ENCODE measurements around the gene UBE2J2. TPM values are rescaled to one million over a fixed set of nuclear protein-coding genes. Genes with fewer than 3 reads are reported as not detected.

UBE2J2 gene
- total RNA-seq, 1 donor from 2014 or later, result 89.9 TPM

DNA sequence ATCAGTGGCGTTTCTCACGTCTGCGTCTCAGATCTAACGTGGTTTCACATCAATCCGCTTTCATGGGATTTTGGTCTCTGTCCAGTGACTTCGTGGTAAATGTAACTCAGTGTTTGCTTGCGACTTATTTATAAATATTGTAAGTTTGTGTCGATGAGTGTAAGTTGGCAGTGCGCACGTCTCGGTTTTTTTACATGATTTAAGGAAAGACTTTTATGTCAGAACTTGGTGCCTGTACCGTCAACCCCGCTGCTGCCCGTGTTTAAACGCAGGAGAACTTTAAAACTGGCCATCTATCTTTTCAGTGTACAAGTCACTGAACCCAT, 40.1 kb downstream of the UBE2J2 start:
- H3K9me3 Mint-ChIP-seq, result no peaks in the 10 kb centered on the region
- intact Hi-C loops (cut with micrococcal nuclease), result loop anchor here (5.0 kb wide), 1 partner anchor 91 kb away; no protein-coding TSS in a partner anchor
- POLR2A ChIA-PET, result no interaction called here
- peaks cover 34% of the 10 kb centered on the region for H3K36me3 Mint-ChIP-seq (ENCODE audit: low read depth)
- TF ChIP-seq, protein P1, sequence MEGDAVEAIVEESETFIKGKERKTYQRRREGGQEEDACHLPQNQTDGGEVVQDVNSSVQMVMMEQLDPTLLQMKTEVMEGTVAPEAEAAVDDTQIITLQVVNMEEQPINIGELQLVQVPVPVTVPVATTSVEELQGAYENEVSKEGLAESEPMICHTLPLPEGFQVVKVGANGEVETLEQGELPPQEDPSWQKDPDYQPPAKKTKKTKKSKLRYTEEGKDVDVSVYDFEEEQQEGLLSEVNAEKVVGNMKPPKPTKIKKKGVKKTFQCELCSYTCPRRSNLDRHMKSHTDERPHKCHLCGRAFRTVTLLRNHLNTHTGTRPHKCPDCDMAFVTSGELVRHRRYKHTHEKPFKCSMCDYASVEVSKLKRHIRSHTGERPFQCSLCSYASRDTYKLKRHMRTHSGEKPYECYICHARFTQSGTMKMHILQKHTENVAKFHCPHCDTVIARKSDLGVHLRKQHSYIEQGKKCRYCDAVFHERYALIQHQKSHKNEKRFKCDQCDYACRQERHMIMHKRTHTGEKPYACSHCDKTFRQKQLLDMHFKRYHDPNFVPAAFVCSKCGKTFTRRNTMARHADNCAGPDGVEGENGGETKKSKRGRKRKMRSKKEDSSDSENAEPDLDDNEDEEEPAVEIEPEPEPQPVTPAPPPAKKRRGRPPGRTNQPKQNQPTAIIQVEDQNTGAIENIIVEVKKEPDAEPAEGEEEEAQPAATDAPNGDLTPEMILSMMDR (IDR thresholded peaks at IDR 0.05), result no peak
- H3K4me1 Mint-ChIP-seq, result peaks cover 48% of the 10 kb centered on the region
- DNase-seq, result no peak
- CTCF ChIA-PET, result no interaction called here
- H3K27ac Mint-ChIP-seq, result peak overlapping the region; percentile 46
- peak overlapping the region; percentile 56 for H3K4me3 Mint-ChIP-seq
- no peaks in the 10 kb centered on the region for H3K27me3 Mint-ChIP-seq
- ATAC-seq (ENCODE audit: low read depth), result no peak

DNA sequence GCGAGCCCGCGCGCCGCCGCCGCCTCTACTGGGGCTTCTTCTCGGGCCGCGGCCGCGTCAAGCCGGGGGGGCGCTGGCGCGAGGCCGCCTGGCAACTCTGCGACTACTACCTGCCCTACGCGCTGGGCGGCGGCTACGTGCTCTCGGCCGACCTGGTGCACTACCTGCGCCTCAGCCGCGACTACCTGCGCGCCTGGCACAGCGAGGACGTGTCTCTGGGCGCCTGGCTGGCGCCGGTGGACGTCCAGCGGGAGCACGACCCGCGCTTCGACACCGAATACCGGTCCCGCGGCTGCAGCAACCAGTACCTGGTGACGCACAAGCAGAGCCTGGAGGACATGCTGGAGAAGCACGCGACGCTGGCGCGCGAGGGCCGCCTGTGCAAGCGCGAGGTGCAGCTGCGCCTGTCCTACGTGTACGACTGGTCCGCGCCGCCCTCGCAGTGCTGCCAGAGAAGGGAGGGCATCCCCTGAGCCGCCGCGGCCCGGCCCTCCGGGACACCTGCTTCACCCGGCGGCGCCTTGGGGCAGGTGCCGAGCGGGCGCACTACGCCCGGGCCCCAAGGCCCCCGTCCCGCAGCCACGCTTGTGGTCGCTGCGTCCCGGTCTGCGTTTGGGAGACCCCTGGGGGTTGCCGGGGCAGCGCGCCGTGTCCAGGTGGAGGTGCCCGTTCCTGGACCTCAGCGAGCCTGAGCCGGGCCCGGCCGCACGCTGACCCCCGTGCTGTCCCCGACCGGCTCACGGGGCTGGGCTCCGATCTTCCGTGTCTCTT, 40.7 kb downstream of the UBE2J2 start:
- no peaks in the 10 kb centered on the region for H3K27me3 Mint-ChIP-seq
- peak overlapping the region; percentile 69 for H3K4me3 Mint-ChIP-seq
- intact Hi-C loops (cut with micrococcal nuclease), result loop anchor here (1.0 to 5.0 kb wide), 3 partner anchors 72 to 117 kb away; partner anchors contain the start of gene C1orf159
- peak overlapping the region; percentile 46 for H3K27ac Mint-ChIP-seq
- POLR2A ChIA-PET, result interaction anchor here (2.2 kb wide), 1 partner anchor 111 kb away, joined by 16 read pairs; no protein-coding TSS in a partner anchor
- ATAC-seq (ENCODE audit: low read depth) (no peak), DNase-seq (no peak)
- CTCF ChIA-PET, result no interaction called here
- TF ChIP-seq, protein P1 (IDR thresholded peaks at IDR 0.05), result no peak
- H3K36me3 Mint-ChIP-seq (ENCODE audit: low read depth), result peaks cover 35% of the 10 kb centered on the region
- no peaks in the 10 kb centered on the region for H3K9me3 Mint-ChIP-seq
- peaks cover 43% of the 10 kb centered on the region for H3K4me1 Mint-ChIP-seq

DNA sequence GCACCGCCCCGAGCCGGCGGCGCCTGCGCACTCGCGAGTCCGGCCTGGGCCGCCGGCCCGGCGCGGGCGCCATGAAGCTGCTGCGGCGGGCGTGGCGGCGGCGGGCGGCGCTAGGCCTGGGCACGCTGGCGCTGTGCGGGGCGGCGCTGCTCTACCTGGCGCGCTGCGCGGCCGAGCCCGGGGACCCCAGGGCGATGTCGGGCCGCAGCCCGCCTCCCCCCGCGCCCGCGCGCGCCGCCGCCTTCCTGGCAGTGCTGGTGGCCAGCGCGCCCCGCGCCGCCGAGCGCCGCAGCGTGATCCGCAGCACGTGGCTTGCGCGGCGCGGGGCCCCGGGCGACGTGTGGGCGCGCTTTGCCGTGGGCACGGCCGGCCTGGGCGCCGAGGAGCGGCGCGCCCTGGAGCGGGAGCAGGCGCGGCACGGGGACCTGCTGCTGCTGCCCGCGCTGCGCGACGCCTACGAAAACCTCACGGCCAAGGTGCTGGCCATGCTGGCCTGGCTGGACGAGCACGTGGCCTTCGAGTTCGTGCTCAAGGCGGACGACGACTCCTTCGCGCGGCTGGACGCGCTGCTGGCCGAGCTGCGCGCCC, 41.4 kb downstream of the UBE2J2 start, which contains the start of gene B3GALT6:
TSS of gene B3GALT6 (plus strand) at position 30 of the 588 bp plus-strand sequence. CDS start at position 72, 42 bp downstream.
- ATAC-seq (ENCODE audit: low read depth), result no peak
- Mint-ChIP-seq H3K27me3 (no peaks in the 10 kb centered on the region), H3K4me3 (peak within 1 kb of the TSS; percentile 92), H3K4me1 (peaks cover 40% of the 10 kb centered on the region), H3K27ac (peak within 1 kb of the TSS; percentile 83), H3K36me3 (ENCODE audit: low read depth) (peaks cover 39% of the 10 kb centered on the region), H3K9me3 (no peaks in the 10 kb centered on the region)
- ChIA-PET CTCF (interaction anchor here (0.6 kb wide), 1 partner anchor 110 kb away, joined by 3 read pairs; no protein-coding TSS in a partner anchor), POLR2A (interaction anchor here (1.4 to 2.2 kb wide), 5 partner anchors 23 to 116 kb away, joined by 5 to 16 read pairs (median 8); partner anchors contain the start of genes C1orf159 and TNFRSF18)
- TF ChIP-seq, protein P1 (IDR thresholded peaks at IDR 0.05), result no peak
- intact Hi-C loops (cut with micrococcal nuclease), result loop anchor here (1.0 to 5.0 kb wide), 3 partner anchors 73 to 116 kb away; partner anchors contain the start of gene C1orf159
- DNase-seq, result no peak

DNA sequence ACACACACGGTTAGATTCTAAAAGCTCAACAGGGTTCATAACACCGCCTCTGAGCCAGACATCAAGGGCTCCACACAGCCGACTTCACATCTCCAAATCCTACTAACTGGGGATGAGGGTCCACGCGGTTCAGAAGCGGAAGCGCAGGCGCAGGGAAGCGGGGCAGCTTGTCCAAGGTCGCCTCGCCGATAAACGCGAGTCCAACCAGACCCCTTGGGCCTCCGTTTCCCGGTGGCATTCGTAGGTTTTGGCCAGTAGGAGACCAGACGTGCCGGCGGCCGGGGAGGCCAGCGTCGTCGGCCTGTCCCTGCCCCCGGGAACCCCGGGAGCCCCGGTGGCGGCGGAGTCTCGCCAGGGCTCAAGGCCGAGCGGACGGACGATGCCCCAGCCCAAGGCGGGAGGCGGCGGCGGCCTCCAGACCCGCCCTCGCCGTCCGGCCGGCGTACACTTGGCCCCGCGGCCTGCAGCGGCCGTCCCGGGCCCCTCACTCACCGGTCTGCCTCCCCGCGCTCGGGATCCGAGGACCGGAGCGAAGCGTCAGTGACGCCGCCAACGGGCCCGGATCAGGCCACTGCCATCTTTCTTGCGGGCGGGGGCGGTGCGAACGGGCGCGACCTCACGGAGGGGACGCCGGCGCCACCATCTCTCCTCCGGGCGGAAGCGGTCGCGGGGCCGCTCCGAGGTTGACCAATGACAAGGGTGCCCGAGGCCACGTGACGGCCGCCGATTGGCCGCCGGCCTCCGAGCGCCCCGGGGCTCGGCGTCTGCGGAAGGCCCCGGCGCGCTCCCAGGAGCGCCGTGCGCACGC, 42.0 kb downstream of the UBE2J2 start, which contains the start of gene SDF4:
TSS of gene SDF4 (minus strand) at position 602 of the 808 bp plus-strand sequence. CDS start 3,229 bp downstream, outside the sequence.
- POLR2A ChIA-PET, result interaction anchor here (0.6 to 2.2 kb wide), 12 partner anchors 9 to 116 kb away, joined by 3 to 16 read pairs (median 6); partner anchors contain the start of genes C1orf159 and TNFRSF18
- DNase-seq (peak; percentile 91), ATAC-seq (ENCODE audit: low read depth) (peak; percentile 94)
- TF ChIP-seq, protein P1 (IDR thresholded peaks at IDR 0.05), result no peak
- peak within 1 kb of the TSS; percentile 83 for H3K27ac Mint-ChIP-seq
- H3K27me3 Mint-ChIP-seq, result no peaks in the 10 kb centered on the region
- CTCF ChIA-PET, result interaction anchor here (0.6 to 1.9 kb wide), 3 partner anchors 109 to 167 kb away, joined by 3 to 6 read pairs (median 3); no protein-coding TSS in a partner anchor
- peaks cover 35% of the 10 kb centered on the region for H3K4me1 Mint-ChIP-seq
- no peaks in the 10 kb centered on the region for H3K9me3 Mint-ChIP-seq
- peaks cover 41% of the 10 kb centered on the region for H3K36me3 Mint-ChIP-seq (ENCODE audit: low read depth)
- intact Hi-C loops (cut with micrococcal nuclease), result loop anchor here (1.0 to 5.0 kb wide), 4 partner anchors 23 to 115 kb away; partner anchors contain the start of gene C1orf159
- H3K4me3 Mint-ChIP-seq, result peak within 1 kb of the TSS; percentile 92

Measured in activated B cell treated with CpG ODN at 0.5 μM for 24 hours (primary cell).